Measurements from ENCODE around the gene PPP1R36.

DNA sequence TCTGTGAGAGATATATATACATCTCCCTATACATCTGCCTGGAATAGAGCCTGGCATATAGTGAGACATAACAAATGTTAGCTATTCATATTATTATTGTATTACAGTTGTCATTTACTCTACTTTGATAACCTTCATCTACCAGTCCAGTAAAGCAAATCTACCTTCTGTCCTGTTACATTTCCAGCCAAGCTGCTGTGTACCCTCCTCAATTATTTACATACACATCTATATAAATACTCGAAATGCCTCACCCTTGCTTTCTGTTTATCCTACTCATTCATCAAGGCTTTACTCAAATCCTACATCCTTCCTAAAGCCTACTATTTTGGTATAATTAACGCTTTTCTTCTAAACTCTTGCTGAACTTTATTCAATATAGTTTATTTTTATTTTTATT, 36.5 kb upstream of the PPP1R36 start:
- TF ChIP-seq, protein P1, sequence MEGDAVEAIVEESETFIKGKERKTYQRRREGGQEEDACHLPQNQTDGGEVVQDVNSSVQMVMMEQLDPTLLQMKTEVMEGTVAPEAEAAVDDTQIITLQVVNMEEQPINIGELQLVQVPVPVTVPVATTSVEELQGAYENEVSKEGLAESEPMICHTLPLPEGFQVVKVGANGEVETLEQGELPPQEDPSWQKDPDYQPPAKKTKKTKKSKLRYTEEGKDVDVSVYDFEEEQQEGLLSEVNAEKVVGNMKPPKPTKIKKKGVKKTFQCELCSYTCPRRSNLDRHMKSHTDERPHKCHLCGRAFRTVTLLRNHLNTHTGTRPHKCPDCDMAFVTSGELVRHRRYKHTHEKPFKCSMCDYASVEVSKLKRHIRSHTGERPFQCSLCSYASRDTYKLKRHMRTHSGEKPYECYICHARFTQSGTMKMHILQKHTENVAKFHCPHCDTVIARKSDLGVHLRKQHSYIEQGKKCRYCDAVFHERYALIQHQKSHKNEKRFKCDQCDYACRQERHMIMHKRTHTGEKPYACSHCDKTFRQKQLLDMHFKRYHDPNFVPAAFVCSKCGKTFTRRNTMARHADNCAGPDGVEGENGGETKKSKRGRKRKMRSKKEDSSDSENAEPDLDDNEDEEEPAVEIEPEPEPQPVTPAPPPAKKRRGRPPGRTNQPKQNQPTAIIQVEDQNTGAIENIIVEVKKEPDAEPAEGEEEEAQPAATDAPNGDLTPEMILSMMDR (IDR thresholded peaks at IDR 0.05), result no peak
- no peak for TF ChIP-seq EP300 (IDR thresholded peaks at IDR 0.05)

Measured in tibial nerve (tissue), 4 donors.